ENCODE data around the gene RHD.
"Not testable (repeated sequence)": the region's sequence is repeated elsewhere in the genome, so short reads cannot be mapped to it uniquely, and the experiment has no call there.

DNA sequence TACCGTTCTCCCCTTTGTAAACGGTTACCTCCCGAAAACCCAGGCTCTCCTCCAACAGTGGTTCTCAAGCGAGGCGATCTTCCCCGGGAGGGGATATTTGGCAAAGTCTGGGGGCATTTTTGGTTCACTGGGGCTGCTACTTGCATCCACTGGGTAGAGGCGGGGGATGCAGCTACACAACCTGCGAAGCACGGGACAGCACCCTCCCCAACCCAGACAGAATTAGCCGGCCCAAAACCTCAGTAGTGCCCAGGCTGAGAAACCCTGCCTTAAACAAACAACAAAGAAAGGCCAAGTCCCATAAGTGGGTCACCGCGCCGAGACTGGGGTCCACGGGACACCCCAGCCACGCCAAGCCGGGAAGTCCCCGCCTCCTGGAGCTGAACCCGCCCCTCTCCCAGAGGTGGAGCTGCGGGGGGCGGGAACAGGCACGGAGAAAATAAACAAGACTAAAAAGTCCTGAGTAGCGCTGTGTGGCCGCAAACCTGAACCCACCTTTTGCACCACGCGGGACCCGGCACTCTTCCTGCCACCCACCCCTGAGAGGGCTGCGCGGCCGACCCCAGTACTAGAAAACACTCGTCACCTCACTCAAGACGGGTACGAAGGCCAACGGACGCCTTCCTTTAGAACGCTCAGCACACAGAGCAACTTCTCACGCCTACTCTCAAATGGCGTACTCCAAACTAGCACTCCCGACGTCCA, 65.3 kb downstream of the RHD start:
- TF ChIP-seq, protein P1, sequence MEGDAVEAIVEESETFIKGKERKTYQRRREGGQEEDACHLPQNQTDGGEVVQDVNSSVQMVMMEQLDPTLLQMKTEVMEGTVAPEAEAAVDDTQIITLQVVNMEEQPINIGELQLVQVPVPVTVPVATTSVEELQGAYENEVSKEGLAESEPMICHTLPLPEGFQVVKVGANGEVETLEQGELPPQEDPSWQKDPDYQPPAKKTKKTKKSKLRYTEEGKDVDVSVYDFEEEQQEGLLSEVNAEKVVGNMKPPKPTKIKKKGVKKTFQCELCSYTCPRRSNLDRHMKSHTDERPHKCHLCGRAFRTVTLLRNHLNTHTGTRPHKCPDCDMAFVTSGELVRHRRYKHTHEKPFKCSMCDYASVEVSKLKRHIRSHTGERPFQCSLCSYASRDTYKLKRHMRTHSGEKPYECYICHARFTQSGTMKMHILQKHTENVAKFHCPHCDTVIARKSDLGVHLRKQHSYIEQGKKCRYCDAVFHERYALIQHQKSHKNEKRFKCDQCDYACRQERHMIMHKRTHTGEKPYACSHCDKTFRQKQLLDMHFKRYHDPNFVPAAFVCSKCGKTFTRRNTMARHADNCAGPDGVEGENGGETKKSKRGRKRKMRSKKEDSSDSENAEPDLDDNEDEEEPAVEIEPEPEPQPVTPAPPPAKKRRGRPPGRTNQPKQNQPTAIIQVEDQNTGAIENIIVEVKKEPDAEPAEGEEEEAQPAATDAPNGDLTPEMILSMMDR (IDR thresholded peaks at IDR 0.05), result not testable (repeated sequence)
- not testable (repeated sequence) for TF ChIP-seq POLR2A, POLR2AphosphoS5 (IDR thresholded peaks at IDR 0.05)
